B cell (primary cell): Measurements from ENCODE around the gene DCTD. TPM values are rescaled to one million over a fixed set of nuclear protein-coding genes. Genes with fewer than 3 reads are reported as not detected.

Experiments
- ATAC-seq: fragments of 200-7000 bp; cut with Tn5 transposase; one replicate; pipeline ENCODE4 v1.10.0; 2021; ENCODE audit warnings: low read depth, mild to moderate bottlenecking, moderate number of reproducible peaks, moderate library complexity
- CTCF ChIA-PET: fragments of 350-600 bp; sonication (Branson Sonifier 250); formaldehyde crosslinking; loops from one replicate; lab custom pipeline; 2021; ENCODE audit warnings: antibody characterized with exemption, inconsistent platforms; lab: Charles Lee
- POLR2A ChIA-PET: fragments of 350-600 bp; sonication (Branson Sonifier 250); formaldehyde crosslinking; loops from one replicate; lab custom pipeline; 2021; ENCODE audit warnings: antibody characterized with exemption; lab: Charles Lee
- DNase-seq: peaks from one replicate; pipeline ENCODE4 v3.0.0; 2013
- H2AFZ ChIP-seq: 2 replicates; pipeline ENCODE4 v1.6.1; 2012; ENCODE audit warnings: mild to moderate bottlenecking, low read depth, low read length; ENCODE audit not compliant: insufficient read depth, poor library complexity, severe bottlenecking
- H3K27ac ChIP-seq, 2 donors: 1 replicate in 1 of 2; 2 replicates in 1 of 2; pipeline ENCODE4 v1.5.1; 2012 to 2013; ENCODE audit warnings: low read length in 2 of 2, mild to moderate bottlenecking in 2 of 2, moderate library complexity in 1 of 2
- H3K27me3 ChIP-seq, 4 experiments: fragments of 200-600 bp in 1 of 4; sonication (generic) in 1 of 4; replicated peaks in 1 of 4; 1 replicate in 2 of 4; 2 replicates in 2 of 4; pipeline versions ENCODE4 v1.6.1 to v1.7.0; 2013 to 2016; ENCODE audit warnings: low read length in 3 of 4, mild to moderate bottlenecking in 2 of 4, mixed read lengths in 1 of 4, moderate library complexity in 1 of 4; ENCODE audit not compliant: insufficient read depth in 4 of 4, control insufficient read depth in 3 of 4; ENCODE audit errors: control extremely low read depth in 1 of 4
- H3K36me3 ChIP-seq, 2 experiments: replicated peaks in 1 of 2; 1 replicate in 1 of 2; 2 replicates in 1 of 2; pipeline versions ENCODE4 v1.6.1 to v1.7.1; 2013; ENCODE audit warnings: low read length in 1 of 2; ENCODE audit not compliant: insufficient read depth in 2 of 2, control insufficient read depth in 1 of 2; ENCODE audit errors: control extremely low read depth in 1 of 2, extremely low read depth in 1 of 2
- H3K4me1 ChIP-seq, 2 donors: fragments of 200-600 bp in 1 of 2; sonication (generic) in 1 of 2; 1 replicate in 1 of 2; 2 replicates in 1 of 2; pipeline versions ENCODE4 v1.5.1 to v1.6.1; 2013 to 2017; ENCODE audit warnings: low read length in 2 of 2; ENCODE audit not compliant: control insufficient read depth in 2 of 2, insufficient read depth in 2 of 2
- H3K4me2 ChIP-seq: replicated peaks from 2 replicates; pipeline ENCODE3; 2012; ENCODE audit warnings: mild to moderate bottlenecking, low read depth, low read length; ENCODE audit not compliant: poor library complexity, severe bottlenecking
- H3K4me3 ChIP-seq, 5 experiments: fragments of 200-600 bp in 1 of 5; sonication (generic) in 1 of 5; 1 replicate in 3 of 5; 2 replicates in 2 of 5; pipeline versions ENCODE4 v1.5.1 to v1.7.0; 2011 to 2016; ENCODE audit warnings: low read length in 4 of 5, mild to moderate bottlenecking in 4 of 5, low read depth in 2 of 5, control low read depth in 1 of 5, moderate library complexity in 1 of 5; ENCODE audit not compliant: insufficient read depth in 1 of 5; ENCODE audit errors: control extremely low read depth in 1 of 5, extremely low read depth in 1 of 5
- H3K79me2 ChIP-seq: fragments of 200-600 bp; sonication (generic); one replicate; pipeline ENCODE4 v1.6.0; 2016; ENCODE audit warnings: low read length; ENCODE audit not compliant: control insufficient read depth, insufficient read depth
- H3K9ac ChIP-seq: fragments of 200-600 bp; sonication (generic); 2 replicates; pipeline ENCODE4 v1.6.1; 2017; ENCODE audit warnings: mild to moderate bottlenecking, low read length, moderate library complexity
- H3K9me3 ChIP-seq, 3 donors: one replicate each; pipeline versions ENCODE4 v1.6.1 to v1.7.1; 2013; ENCODE audit warnings: low read length in 2 of 3; ENCODE audit not compliant: control insufficient read depth in 2 of 3, insufficient read depth in 1 of 3; ENCODE audit errors: control extremely low read depth in 1 of 3
- H4K20me1 ChIP-seq: 2 replicates; pipeline ENCODE4 v1.6.0; 2012; ENCODE audit warnings: mild to moderate bottlenecking, low read length; ENCODE audit not compliant: insufficient read depth, control insufficient read depth, poor library complexity, severe bottlenecking
- H3K27ac Mint-ChIP-seq: one replicate; pipeline ENCODE4 v1.8.0; 2021; ENCODE audit warnings: mixed read lengths
- H3K27me3 Mint-ChIP-seq: one replicate; pipeline ENCODE4 v1.8.0; 2021; ENCODE audit warnings: mixed read lengths
- H3K4me1 Mint-ChIP-seq: one replicate; pipeline ENCODE4 v1.8.0; 2021; ENCODE audit warnings: mixed read lengths
- H3K4me3 Mint-ChIP-seq: one replicate; pipeline ENCODE4 v1.8.0; 2021; ENCODE audit warnings: mixed read lengths
- H3K9me3 Mint-ChIP-seq: one replicate; pipeline ENCODE4 v1.8.0; 2022; ENCODE audit warnings: mixed read lengths; ENCODE audit not compliant: insufficient read depth
- EZH2 ChIP-seq: IDR thresholded peaks from 2 replicates; pipeline ENCODE4 v1.6.1; 2012; ENCODE audit warnings: borderline replicate concordance, low read depth, mild to moderate bottlenecking, moderate library complexity, low read length; ENCODE audit not compliant: insufficient read depth, poor library complexity, severe bottlenecking
- WGBS: methylation state at CpG from one replicate; pipeline ENCODE4 v1.1.5; 2013; ENCODE audit warnings: missing lambda C conversion rate; ENCODE audit not compliant: insufficient coverage; 5-methylcytosine and 5-hydroxymethylcytosine counted together
- intact Hi-C: fragments of 100-400 bp; cut with micrococcal nuclease; formaldehyde crosslinking; loops from one replicate; pipeline ENCODE4 v1.10.0; 2022
- polyA plus RNA-seq: library from polyadenylated mRNA; depleted of rRNA; stranded (reverse); fragments of >200 nt; gene quantifications from 2 replicates; pipeline ENCODE4 v1.2.3, GENCODE V29; 2012
- total RNA-seq, 2 donors: library from RNA; stranded (reverse); fragments of 120-200 nt in 1 of 2; gene quantifications; 1 replicate in 1 of 2; 2 replicates in 1 of 2; pipeline versions ENCODE4 v1.2.3 to v1.2.4, GENCODE V29; 2013 to 2022
- TF ChIP-seq, protein P1 (sequence below): fragments of 200-600 bp; IDR thresholded peaks from one replicate; pipeline ENCODE4 v1.8.0; 2022; ENCODE audit warnings: antibody characterized with exemption, mild to moderate bottlenecking

DCTD gene
- total and polyA plus RNA-seq, 2 donors (not counting 1 experiment from before 2014, with no cell fraction given): 61.0 to 75.8 TPM

DNA sequence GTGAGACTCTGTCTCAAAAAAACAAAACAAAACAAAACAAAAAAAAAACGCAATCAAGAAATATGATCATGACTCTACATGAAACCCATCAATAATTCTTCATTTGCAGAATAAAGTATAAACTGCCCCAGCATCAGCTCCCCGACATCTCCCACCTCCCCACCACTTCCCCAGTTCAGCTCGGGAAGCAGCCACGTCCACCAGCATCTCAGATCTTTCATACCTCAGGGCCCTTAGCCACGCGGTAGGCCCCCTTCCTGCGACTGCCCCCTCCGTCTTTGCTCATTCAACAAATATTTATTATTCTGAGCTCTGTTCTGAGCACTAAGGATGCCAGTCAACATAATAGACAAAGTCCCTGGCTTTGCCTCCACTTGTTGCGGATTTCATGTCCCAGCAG lies 45.6 kb downstream of the DCTD start:
- H3K4me3 Mint-ChIP-seq: no peak overlapping the region
- Histone ChIP-seq H3K4me3 (no peak overlapping the region), H3K4me1 (peaks cover 15 to 17% of the 10 kb centered on the region in 2 donors), H3K79me2 (no peaks in the 10 kb centered on the region), H2AFZ (no peak overlapping the region), H3K9me3 (peaks cover 0 to 27% (median 2%) of the 10 kb centered on the region in 3 donors), H3K27me3 (peaks cover 0 to 66% (median 38%) of the 10 kb centered on the region in 4 experiments), H3K9ac (no peak overlapping the region), H3K4me2 (no peak overlapping the region), H3K36me3 (peaks cover 0 to 2% of the 10 kb centered on the region in 2 experiments), H4K20me1 (no peaks in the 10 kb centered on the region), H3K27ac (no peak overlapping the region)
- peaks cover 15% of the 10 kb centered on the region for H3K4me1 Mint-ChIP-seq
- no peak for TF ChIP-seq EZH2
- TF ChIP-seq, protein P1, sequence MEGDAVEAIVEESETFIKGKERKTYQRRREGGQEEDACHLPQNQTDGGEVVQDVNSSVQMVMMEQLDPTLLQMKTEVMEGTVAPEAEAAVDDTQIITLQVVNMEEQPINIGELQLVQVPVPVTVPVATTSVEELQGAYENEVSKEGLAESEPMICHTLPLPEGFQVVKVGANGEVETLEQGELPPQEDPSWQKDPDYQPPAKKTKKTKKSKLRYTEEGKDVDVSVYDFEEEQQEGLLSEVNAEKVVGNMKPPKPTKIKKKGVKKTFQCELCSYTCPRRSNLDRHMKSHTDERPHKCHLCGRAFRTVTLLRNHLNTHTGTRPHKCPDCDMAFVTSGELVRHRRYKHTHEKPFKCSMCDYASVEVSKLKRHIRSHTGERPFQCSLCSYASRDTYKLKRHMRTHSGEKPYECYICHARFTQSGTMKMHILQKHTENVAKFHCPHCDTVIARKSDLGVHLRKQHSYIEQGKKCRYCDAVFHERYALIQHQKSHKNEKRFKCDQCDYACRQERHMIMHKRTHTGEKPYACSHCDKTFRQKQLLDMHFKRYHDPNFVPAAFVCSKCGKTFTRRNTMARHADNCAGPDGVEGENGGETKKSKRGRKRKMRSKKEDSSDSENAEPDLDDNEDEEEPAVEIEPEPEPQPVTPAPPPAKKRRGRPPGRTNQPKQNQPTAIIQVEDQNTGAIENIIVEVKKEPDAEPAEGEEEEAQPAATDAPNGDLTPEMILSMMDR: no peak
- 85% methylated on average over 8 of the region's 9 CpGs for WGBS
- ATAC-seq: no peak
- no peaks in the 10 kb centered on the region for H3K9me3 Mint-ChIP-seq
- intact Hi-C loops: no loop called here
- CTCF ChIA-PET: interaction anchor here (0.7 kb wide), 1 partner anchor 25 kb away, joined by 3 read pairs; no protein-coding TSS in a partner anchor
- POLR2A ChIA-PET: no interaction called here
- no peak for DNase-seq
- H3K27me3 Mint-ChIP-seq: peaks cover 65% of the 10 kb centered on the region
- H3K27ac Mint-ChIP-seq: no peak overlapping the region

DNA sequence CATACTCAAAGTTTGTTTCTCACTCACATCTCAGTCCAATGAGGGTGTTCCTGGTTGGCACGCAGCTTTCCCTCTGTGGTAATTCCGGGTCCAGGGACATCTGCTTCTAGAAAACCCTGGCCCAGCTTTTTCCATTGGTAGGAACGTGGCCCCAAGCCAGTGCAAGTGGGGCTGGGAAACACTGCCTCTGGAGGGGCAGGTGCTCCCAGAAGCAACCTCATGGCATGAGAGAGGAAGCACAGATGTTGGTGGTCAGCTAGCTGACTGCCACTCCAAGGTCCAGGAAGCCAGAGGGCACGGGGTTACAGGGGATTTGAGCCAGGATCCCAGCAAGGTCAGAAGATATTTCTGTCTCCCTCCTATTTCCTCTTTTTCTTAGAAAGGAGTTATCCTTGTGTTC lies 47.5 kb downstream of the DCTD start:
- POLR2A ChIA-PET: no interaction called here
- no peak for DNase-seq

More for the DNA sequence above, 47.5 kb downstream of the DCTD start:
- 91% methylated on average over 3 of the region's 4 CpGs for WGBS
- Histone ChIP-seq H3K9ac (no peak overlapping the region), H2AFZ (no peak overlapping the region), H3K4me3 (no peak overlapping the region), H3K36me3 (peaks cover 0 to 2% of the 10 kb centered on the region in 2 experiments), H4K20me1 (no peaks in the 10 kb centered on the region), H3K9me3 (peaks cover 0 to 19% (median 3%) of the 10 kb centered on the region in 3 donors), H3K27ac (no peak overlapping the region), H3K79me2 (no peaks in the 10 kb centered on the region), H3K4me1 (peaks cover 12% of the 10 kb centered on the region in 2 donors), H3K4me2 (no peak overlapping the region), H3K27me3 (peaks cover 0 to 54% (median 33%) of the 10 kb centered on the region in 4 experiments)
- H3K9me3 Mint-ChIP-seq: no peaks in the 10 kb centered on the region
- CTCF ChIA-PET: no interaction called here
- peaks cover 9% of the 10 kb centered on the region for H3K4me1 Mint-ChIP-seq
- intact Hi-C loops: no loop called here
- TF ChIP-seq EZH2: no peak
- TF ChIP-seq, protein P1: no peak
- H3K27ac Mint-ChIP-seq: no peak overlapping the region
- H3K4me3 Mint-ChIP-seq: no peak overlapping the region
- peaks cover 58% of the 10 kb centered on the region for H3K27me3 Mint-ChIP-seq
- ATAC-seq: no peak
